GM20431 (cell line): ENCODE data around the gene SLC12A1.

Experiments
- in situ Hi-C: fragments of 300-500 bp; cut with MseI, MboI; formaldehyde crosslinking; loops from one replicate; pipeline ENCODE4 v1.15.0; 2020; ENCODE audit warnings: low sequenced_read_pairs; ENCODE audit not compliant: unreplicated experiment

The SLC12A1 gene

DNA sequence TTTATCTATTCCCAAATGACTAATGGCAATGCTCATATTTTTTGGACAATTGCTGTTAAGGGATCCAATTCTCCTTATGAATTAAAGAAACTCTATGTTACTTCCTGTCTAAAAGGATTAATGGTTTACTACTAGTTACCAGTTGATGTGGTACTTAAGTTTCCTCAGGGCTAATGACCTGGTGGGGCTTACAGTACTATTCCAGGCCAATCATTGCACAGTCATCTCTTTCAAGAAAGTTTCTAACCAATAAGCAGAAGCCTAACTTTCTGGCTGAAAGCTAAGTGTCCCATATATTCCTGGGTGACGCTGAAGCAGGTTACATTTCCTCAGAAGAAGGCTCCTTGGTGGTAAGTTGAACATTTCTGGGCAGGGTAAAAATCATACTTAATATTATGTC lies at the start of gene SLC12A1:
SLC12A1 (plus strand) TSS at position 322 of the 400 bp plus-strand sequence. CDS start 1,418 bp downstream, outside the sequence.
- in situ Hi-C loops, result no loop called here

DNA sequence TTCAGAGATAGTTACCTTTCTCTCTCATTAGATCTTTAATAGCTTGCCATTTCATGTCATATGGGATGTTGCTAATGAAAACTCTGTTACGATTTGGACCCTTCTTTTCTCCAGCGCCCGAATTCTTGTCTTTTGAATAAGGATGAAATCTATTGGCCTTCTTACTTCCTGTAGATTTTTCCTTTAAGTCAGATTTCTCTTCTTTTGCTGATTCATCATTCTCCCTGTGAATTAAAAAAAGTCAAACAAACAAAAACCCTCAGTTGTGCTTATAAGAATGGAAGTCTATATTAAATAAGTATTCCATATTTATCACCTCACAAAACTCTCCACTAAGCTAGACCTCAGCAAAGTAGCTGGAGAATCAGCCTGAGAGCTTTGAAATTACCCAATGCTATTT lies 37.5 kb upstream of the SLC12A1 start:
- in situ Hi-C loops, result no loop called here

DNA sequence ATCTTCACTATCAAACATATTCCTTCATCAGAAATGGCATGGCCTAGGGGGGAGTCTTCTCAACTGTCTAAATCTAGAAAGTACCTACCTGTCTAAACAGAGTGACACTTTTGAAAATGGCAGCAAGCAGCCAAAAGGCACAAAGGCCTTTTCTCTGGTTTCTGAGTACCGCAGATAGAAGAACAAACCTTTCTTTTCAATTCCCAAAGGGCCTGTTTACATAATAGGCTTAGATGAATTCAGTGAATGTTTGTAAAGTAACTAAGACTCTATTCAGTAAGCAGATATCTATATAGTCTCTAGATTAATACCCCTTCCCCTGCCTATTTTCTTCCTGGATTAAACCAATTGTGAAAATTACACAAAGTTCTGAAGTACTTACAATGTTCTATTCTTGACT lies 35.1 kb upstream of the SLC12A1 start:
- in situ Hi-C loops, result no loop called here

DNA sequence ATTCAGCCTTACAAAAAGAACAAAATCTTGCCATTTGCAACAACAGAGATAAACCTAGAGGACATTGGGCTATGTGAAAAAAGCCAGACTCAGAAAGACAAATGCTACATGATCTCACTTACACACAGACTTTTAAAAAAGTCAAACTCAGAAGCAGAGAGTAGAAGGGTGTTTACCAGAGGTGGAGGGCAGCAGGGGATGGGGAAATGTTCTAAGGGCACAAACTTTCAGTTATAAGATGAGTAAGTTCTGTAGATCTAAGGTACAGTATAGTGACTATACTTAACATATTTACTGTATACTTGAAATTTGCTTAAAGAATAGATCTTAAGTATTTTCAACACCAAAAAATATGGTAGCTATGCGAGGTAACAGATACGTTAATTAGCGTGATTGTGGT lies 31.0 kb upstream of the SLC12A1 start:
- in situ Hi-C loops, result no loop called here

DNA sequence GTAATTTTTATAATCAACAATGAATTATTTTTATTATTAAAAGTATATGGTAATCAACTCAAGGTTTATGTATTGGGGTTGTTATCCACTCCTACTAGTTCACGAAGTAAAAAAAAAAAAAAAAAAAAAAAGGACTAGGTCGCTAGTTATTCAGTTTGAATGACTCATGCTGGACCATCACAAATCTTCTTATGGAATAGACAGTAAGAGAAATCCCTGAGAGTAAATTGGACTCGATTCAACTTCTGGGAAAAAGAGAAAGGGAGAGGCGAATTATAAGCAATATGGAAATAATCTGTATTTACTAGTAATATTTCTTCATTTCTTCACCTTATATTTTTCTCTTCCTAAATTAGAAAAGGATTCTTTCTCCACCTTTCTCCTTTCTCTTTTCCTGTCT lies 30.0 kb upstream of the SLC12A1 start:
- in situ Hi-C loops, result no loop called here

DNA sequence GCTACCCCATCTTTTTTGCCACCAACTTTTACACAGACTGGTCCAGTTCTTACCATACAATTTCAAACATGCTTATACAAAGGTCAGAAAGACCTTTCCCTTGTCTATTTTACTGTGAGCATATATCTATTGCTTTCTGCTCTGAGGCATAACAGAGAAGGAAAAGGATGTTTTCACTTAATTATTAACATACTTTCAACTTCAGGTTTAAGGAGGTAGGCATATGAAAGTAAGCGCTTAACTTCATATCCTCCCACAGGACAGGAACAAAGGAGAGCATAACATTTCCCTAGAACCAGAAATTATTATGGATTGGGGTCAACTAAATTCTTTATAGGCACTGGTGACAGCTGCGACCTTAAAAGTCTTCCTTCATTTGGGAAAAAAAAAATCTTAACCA lies 29.1 kb upstream of the SLC12A1 start:
- in situ Hi-C loops, result no loop called here

DNA sequence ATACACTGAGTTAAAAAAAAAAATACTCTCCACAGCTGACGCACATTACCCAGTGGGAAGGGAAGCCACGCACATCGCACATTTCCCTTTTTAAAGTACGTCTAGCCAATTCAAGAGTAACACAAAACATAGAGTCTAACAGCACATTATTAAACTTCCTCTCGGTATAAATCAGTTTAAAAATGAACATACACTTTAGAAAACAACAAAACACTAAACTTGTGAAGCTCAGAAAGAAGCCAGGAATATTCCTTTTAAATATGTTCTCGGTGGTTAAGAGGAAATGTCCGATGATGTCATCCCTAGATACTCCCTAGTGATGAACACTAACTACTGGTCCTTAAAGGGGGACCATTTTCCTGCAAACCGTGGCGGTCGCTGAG lies 28.7 kb upstream of the SLC12A1 start:
- in situ Hi-C loops, result no loop called here

DNA sequence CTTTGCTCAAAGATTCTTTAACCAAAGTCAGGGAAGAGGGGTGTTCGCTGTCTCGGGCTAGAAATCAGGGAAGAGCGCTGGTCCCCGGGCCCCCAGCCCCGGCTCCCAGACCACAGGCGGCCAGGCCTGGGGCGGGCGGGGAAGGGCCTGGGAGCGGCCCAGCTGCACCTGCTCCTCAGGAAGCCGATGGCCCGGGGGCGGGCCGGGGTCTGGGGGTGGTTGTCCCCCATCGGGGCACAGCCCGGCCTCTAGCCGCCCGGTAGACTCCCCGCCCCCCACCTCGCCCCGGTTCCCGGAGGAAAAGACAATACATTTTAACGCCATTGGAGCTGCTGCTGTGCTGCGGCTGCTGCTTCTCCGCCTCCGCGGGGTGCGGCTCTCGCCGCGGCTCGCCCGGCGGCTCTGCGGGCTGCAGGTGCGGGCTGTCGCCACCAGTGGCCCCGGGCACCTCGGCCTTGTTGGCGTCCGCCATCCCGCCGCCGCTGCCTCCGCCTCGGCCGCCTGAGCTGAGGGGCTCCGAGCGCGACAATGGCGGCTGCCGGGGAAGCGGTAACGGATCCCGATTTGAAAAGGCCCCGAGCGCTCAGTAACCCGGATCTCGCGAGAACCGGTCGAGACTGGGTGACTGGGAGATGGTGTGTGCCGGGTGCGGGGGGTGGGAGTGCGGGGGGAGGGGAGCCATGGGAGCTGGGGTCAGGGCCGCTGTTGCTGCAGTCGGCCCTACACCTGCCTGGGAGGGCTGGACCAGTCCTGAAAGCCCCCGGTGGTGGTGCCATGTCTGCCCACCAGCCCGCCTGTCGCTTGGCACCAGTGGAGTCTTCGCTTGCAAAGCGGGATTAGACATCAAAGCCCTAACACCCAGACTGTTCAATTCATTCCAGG lies 28.1 kb upstream of the SLC12A1 start, which contains the start of gene MYEF2:
MYEF2 (minus strand) TSS at position 530 of the 882 bp plus-strand sequence; CDS start at position 472, 58 bp downstream.
- in situ Hi-C loops, result no loop called here

DNA sequence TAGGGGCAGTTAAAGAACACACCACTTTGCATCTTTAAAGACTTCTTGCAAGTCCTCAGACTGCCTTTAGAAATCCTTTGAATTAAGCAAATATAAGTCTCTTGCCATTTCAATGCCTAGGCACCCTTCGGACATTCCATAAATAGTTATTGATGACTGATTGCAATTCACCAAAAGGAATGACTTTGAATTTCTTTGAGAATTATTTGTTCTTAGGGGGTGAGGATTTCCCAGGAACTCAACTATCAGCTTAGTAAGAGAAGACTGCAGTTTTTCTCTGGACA lies 27.5 kb upstream of the SLC12A1 start:
- in situ Hi-C loops, result no loop called here

DNA sequence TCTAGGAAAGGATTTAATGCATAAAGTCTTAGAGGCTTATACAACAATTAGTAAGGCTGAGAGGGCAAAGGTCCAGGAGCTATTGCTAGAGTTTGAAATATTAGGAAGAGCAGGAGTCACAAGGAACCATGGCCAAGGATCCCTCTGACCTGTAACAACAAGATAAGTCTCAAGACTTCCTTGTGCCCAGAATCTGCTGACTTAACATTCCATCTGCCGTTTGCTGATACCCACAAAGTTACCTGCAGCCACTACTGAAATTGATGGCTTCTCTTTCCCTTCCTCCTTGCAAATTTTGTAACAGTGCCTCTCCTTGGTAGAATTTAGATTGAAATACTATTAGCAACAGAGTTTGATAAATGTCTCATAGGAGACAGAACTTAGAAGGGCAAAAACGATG lies 23.4 kb upstream of the SLC12A1 start:
- in situ Hi-C loops, result no loop called here

DNA sequence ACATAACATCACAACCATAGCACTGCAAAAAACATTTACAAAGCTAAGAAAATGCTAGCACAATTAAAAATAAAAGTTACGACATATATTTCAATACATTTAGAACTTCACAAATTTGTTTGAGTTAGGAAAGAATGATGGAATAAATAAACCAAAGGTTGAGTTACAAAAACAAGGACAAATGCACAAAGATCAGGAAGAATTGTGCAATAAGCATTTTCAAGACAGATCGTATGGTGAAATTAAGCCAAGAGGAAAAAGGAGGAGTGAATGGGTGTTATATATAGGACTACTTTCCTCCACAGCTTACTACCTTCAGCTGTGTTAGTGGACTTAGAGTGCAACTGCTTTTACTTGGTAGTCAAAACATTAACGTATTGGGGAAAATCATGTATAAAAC lies 20.6 kb upstream of the SLC12A1 start:
- in situ Hi-C loops, result no loop called here

DNA sequence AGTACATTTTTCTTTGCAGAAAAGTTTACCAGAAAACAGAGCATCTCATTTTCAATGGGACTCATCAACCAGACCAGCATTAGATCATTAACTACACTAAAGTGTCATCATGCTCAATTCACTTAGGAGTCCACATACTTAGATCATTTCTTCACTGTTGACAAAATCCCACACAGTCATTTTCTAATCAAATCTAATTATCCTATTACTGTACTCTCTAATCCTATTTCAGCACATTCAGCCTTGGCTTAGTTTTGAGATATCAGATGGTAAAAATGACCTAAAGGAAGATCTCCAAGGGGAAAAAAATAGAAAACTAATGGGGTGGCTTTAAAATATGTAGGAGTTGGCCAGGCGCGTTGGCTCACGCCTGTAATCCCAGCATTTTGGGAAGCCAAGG lies 19.8 kb upstream of the SLC12A1 start:
- in situ Hi-C loops, result no loop called here

DNA sequence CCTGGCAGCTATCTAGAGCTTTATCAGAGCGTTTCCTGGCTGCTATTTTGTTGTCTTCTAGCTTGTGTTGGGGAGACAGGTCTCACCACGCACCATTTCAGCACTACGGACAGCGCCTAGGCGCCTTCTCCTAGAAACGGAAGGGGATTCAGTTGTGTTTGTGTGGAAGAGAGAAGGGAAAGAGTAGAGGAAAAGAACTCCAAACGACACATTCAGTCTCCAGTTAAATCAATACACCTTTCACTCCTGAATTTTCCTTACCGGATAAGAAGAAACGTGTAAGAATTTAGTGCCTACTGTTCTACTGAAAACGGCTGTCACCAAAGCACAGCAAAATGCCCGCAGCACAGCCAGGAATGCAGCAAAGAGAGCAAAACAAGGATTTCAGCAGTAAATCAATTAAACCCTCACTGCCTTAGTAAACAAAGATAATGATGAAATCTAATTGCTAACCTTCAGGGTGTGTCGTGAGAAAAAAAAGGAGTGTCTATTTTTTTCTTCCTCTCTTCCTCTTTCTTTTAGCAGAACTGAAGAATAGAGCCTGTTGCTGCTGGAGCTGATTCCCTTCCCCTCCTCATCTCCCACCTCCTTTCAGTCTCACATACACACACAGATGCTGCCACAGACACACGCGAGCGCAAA lies 15.0 kb upstream of the SLC12A1 start:
- in situ Hi-C loops, result no loop called here

DNA sequence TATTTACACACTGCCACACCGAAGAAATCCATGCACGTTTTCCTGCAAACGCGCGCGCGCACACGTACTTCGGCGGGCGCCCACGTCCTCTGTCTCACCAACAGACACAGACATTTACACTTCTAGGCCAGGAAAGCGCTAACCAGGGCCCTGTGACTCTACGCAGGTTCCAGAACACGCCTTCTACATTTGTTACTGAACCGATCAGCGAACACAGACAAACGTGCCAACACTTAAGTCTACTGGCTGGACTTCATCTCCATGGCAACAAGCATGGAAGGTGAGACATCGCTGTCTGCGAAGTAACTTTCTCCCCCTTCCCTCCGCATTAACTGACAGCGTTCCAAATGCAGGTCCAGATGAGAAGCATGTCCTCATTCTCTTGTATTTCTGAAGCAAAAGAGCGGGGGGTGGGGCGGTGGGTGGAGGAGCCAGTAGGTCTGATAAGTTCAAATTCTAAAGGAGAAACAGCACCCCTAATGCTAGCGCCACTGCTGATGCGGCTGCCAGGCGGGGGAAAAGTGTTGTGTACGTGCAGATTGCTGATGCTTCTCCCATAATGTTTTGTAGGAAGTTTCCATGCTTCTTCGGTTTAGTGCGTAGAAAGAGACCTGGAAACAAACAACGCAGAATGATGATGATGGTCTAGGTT lies 14.4 kb upstream of the SLC12A1 start, which contains the start of gene CTXN2:
CTXN2 (plus strand) TSS at position 92 of the 652 bp plus-strand sequence. CDS start 9,636 bp downstream, outside the sequence.
- in situ Hi-C loops, result no loop called here

DNA sequence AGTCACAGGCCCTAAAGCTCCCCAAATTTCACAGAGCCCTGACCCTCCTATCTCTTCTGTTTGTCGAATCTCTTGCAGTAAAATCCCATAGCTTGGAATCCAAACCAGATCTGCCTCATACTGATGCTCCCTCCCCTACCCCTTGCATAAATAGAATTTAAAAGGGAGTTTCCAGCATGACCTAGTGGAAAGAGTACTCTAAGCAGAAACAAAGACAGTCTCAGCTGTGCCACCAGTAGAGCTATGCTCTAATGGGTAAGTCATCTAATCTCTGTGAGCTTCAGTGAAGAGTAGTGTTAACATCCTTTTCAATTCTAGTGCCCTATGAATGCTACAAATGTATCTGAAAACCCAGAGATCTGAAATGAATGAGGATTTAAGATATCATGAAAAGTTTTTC lies 4.0 kb upstream of the SLC12A1 start:
- in situ Hi-C loops, result no loop called here

DNA sequence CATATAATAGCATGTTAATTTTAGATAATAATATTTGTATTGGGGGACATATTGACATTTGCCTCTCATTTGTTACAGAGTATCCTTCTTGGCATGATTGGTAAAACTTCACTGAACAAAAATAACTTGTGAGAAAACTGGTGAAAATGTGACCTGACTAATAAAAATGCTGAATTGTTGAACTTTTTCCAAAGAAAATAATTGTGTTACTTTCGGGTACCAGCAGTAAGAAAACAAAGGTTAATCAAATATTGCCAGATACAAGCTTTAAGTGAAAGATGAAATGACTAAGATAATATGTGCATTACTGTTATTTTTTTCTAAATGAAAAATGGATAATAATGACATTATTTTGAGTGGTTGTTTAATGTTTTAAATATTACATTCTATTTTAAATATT lies 15.2 kb downstream of the SLC12A1 start:
- in situ Hi-C loops, result no loop called here

DNA sequence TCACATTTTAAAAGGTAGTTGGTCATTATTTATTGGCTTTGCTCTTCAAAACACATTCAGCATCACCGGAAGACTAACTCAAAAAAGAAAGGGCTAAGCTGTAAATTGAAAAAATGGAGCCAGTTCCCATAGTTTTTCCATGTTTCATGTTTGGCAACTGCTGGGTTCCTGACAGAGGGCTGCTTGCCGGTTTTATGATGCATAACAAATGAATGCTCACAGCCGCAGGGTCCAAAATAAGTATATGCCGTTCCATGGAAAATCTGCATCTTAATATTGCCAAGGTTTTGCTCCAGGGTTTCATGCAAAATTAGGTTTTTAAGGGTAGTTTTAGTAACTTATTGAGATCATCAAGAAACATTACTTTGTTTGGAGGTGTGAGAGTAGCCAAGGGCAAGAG lies 15.8 kb downstream of the SLC12A1 start:
- in situ Hi-C loops, result no loop called here

DNA sequence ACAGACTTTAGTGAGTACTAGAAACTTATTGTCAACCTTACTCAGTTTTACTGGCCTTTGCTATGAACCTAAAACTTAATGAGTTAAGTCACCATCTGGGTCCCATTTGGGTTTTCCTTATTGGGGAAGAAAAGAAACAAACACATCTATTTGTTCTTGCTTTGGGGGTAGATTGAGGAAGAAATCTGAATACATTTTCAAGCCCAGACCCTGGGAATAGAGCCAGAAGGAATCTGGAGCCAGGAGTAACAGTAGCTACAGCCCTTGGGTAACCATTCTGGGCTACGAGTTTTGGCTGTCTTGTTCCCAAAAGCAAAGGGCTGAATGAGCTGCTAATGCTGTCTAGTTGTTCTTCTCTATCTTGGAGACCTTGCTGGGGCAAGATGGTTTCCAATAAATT lies 16.5 kb downstream of the SLC12A1 start:
- in situ Hi-C loops, result no loop called here

DNA sequence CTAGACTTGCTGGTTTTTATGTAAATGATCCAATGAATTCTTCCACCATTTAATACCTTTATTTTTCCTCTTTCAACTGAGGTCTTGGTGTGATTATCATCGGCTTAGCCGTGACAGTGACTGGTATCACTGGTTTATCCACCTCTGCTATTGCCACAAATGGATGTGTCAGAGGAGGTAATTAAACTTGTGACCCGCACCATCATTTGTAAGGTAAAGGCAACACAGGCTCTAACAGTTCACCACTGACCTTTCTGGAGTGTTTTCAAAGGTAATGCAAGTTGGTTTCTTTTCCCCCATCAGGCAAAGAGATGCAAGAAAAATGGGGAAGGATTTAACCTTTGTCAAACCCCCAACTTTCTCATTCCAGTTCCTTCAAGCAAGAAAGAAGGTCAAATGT lies 19.7 kb downstream of the SLC12A1 start:
- in situ Hi-C loops, result loop anchor here (25.0 kb wide), 1 partner anchor 113 kb away; the partner anchor contains the start of gene SLC24A5

DNA sequence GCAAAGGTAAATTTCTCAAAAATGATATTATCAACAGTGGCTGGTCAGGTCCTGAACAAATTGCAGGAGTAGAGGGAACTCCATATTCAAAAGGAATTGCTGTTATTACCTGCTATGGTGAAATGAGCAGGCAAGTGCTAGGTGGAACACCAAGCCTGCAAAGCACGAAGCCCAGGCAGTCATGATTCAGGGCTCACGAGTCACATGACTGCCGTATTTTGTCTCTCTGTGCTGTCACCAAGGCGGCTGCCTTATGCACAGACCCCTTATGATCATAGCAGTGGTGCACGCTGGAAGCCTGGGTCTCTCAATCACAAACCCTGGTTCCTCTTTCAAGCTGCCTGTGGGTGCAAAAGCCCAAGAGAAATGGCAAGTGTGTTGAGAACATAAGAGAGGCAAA lies 24.4 kb downstream of the SLC12A1 start:
- in situ Hi-C loops, result loop anchor here (25.0 kb wide), 1 partner anchor 118 kb away; the partner anchor contains the start of gene SLC24A5

DNA sequence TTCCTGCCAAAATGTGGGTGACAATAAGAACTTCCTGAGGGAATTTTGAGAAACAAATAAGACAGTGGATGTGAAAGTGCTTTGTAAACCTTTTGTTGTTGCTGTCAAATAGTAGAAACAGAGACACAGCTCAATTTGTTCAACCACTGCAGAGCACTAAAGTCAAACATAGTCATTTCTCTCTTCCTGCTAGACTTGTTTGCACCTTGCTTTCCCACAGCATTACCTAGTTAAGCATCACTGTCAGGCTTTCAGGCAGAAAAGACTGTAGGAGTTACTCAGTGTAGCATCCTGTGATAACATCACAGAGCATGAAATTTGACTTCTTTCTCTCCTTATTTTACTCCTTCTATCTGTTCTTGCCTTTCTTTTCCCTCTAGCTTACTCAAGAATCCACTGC lies 27.1 kb downstream of the SLC12A1 start:
- in situ Hi-C loops, result loop anchor here (25.0 kb wide), 1 partner anchor 121 kb away; the partner anchor contains the start of gene SLC24A5
